ENCODE measurements around the gene MBD2. TPM values are rescaled to one million over a fixed set of nuclear protein-coding genes. Genes with fewer than 3 reads are reported as not detected.

Gene MBD2
- total RNA-seq, 4 donors from 2014 or later = 12.7 to 21.7 (median 19.3) TPM

- Histone ChIP-seq H3K36me3 (peaks cover 0 to 70% of the 10 kb centered on the region in 2 donors), H3K27ac (no peak overlapping the region), H3K4me3 (no peak overlapping the region), H3K4me1 (no peaks in the 10 kb centered on the region), H3K9me3 (no peaks in the 10 kb centered on the region), H3K27me3 (no peaks in the 10 kb centered on the region)
- no peak for ATAC-seq
- TF ChIP-seq CTCF (IDR thresholded peaks at IDR 0.05 in 4 of 5, conservative IDR thresholded peaks at IDR 0.05 in 1 of 5) (no peak), POLR2A (IDR thresholded peaks at IDR 0.05) (no peak)
- intact Hi-C loops (cut with DNase I; ENCODE audit: low total_unique reads) (no loop called here), in situ Hi-C loops (cut with MboI; ENCODE audit: low sequenced_read_pairs in 4 of 4) (no loop called here)
- DNase-seq = no peak
Observed at GRCh38 chr18:54157646-54158385, 66.7 kb downstream of the MBD2 start.

- no peak for TF ChIP-seq CTCF (IDR thresholded peaks at IDR 0.05 in 4 of 5, conservative IDR thresholded peaks at IDR 0.05 in 1 of 5)
- TF ChIP-seq POLR2A (IDR thresholded peaks at IDR 0.05) = no peak
- H3K9me3 ChIP-seq = no peaks in the 10 kb centered on the region
- no peak for ATAC-seq
- H3K27me3 ChIP-seq = no peaks in the 10 kb centered on the region
- no peaks in the 10 kb centered on the region for H3K4me1 ChIP-seq
- no peak for DNase-seq
- no peak overlapping the region for H3K4me3 ChIP-seq
- in situ Hi-C loops (cut with MboI; ENCODE audit: low sequenced_read_pairs in 4 of 4) = no loop called here
- H3K36me3 ChIP-seq = peaks cover 0 to 58% of the 10 kb centered on the region in 2 donors
- no peak overlapping the region for H3K27ac ChIP-seq
- intact Hi-C loops (cut with DNase I; ENCODE audit: low total_unique reads) = no loop called here
Observed at GRCh38 chr18:54155412-54155811, 69.1 kb downstream of the MBD2 start.

- no peak for ATAC-seq
- no peaks in the 10 kb centered on the region for H3K4me1 ChIP-seq
- no peaks in the 10 kb centered on the region for H3K9me3 ChIP-seq
- H3K27ac ChIP-seq = no peak overlapping the region
- no peak overlapping the region for H3K4me3 ChIP-seq
- no peaks in the 10 kb centered on the region for H3K27me3 ChIP-seq
- in situ Hi-C loops (cut with MboI; ENCODE audit: low sequenced_read_pairs in 4 of 4) (no loop called here), intact Hi-C loops (cut with DNase I; ENCODE audit: low total_unique reads) (no loop called here)
- no peak for TF ChIP-seq POLR2A (IDR thresholded peaks at IDR 0.05)
- TF ChIP-seq CTCF (IDR thresholded peaks at IDR 0.05 in 4 of 5, conservative IDR thresholded peaks at IDR 0.05 in 1 of 5) = no peak
- no peak for DNase-seq
- peaks cover 0 to 46% of the 10 kb centered on the region in 2 donors for H3K36me3 ChIP-seq
Observed at GRCh38 chr18:54154231-54154630, 70.2 kb downstream of the MBD2 start.

GRCh38 chr18:54151376-54151775 lies 73.1 kb downstream of the MBD2 start:
- Histone ChIP-seq H3K27ac (no peak overlapping the region), H3K4me1 (no peaks in the 10 kb centered on the region), H3K27me3 (no peaks in the 10 kb centered on the region), H3K36me3 (peaks cover 0 to 31% of the 10 kb centered on the region in 2 donors), H3K9me3 (no peaks in the 10 kb centered on the region), H3K4me3 (no peak overlapping the region)
- intact Hi-C loops (cut with DNase I; ENCODE audit: low total_unique reads) = no loop called here
- TF ChIP-seq POLR2A (IDR thresholded peaks at IDR 0.05) (no peak), CTCF (IDR thresholded peaks at IDR 0.05 in 4 of 5, conservative IDR thresholded peaks at IDR 0.05 in 1 of 5) (no peak)
- no peak for ATAC-seq
- in situ Hi-C loops (cut with MboI; ENCODE audit: low sequenced_read_pairs in 4 of 4) = no loop called here
- DNase-seq = no peak

- H3K27ac ChIP-seq = no peak overlapping the region
- H3K27me3 ChIP-seq = no peaks in the 10 kb centered on the region
- ATAC-seq = no peak
- H3K4me3 ChIP-seq = no peak overlapping the region
- TF ChIP-seq POLR2A (IDR thresholded peaks at IDR 0.05) = no peak
- no peak for TF ChIP-seq CTCF (IDR thresholded peaks at IDR 0.05 in 4 of 5, conservative IDR thresholded peaks at IDR 0.05 in 1 of 5)
- in situ Hi-C loops (cut with MboI; ENCODE audit: low sequenced_read_pairs in 4 of 4) = no loop called here
- no peaks in the 10 kb centered on the region for H3K9me3 ChIP-seq
- H3K36me3 ChIP-seq = peaks cover 0 to 26% of the 10 kb centered on the region in 2 donors
- H3K4me1 ChIP-seq = no peaks in the 10 kb centered on the region
- DNase-seq = no peak
- intact Hi-C loops (cut with DNase I; ENCODE audit: low total_unique reads) = no loop called here
Observed at GRCh38 chr18:54150226-54150625, 74.2 kb downstream of the MBD2 start.
